Measurements from ENCODE around the gene FAM110A. TPM values are rescaled to one million over a fixed set of nuclear protein-coding genes. Genes with fewer than 3 reads are reported as not detected.

The FAM110A gene
- total RNA-seq, 2 donors from 2014 or later: 12.1 to 16.9 TPM

DNA sequence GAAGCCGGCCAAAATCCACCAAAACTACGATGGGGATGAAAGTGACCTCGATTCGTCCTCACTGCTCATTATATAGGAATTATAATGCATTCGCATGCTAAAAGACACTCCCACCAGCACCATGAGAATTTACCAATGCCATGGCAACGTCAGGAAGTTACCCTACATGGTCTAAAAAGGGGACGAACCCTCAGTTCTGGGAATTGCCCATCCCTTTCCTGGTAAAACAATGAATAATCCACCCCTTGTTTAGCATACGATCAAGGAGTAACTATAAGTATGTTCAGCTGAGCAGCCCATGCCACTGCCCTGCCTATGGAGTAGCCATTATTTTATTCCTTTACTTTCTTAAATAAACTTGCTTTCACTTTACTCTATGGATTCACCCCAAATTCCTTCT is 20.1 kb upstream of the FAM110A start:
- H3K4me3 Mint-ChIP-seq: no peak overlapping the region

DNA sequence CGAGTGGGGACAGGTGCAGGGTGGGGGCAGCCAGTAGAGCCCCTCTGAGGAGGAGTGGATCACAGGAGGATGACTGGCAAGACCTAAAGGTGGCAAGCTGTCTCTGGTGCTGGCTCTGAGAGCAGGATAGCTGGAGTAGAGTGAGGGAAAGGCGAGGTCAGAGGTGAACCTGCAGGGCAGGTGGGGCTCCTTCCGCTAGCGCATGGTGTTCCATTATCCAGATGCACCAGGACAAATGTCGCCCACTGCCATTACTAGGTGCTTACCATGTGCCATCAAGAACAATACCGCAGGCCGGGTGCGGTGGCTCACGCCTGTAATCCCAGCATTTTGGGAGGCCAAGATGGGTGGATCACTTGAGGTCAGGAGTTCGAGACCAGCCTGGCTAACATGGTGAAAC is 18.3 kb upstream of the FAM110A start:
- no peaks in the 10 kb centered on the region for H3K27me3 Mint-ChIP-seq (ENCODE audit: insufficient read depth)
- H3K36me3 Mint-ChIP-seq (ENCODE audit: low read depth): no peaks in the 10 kb centered on the region
- no peak overlapping the region for H3K4me3 Mint-ChIP-seq
- Histone ChIP-seq H3K27ac (ENCODE audit: low read depth, low read length) (no peak overlapping the region), H3K4me3 (ENCODE audit: low read length) (no peak overlapping the region), H3K27me3 (ENCODE audit: control insufficient read depth, insufficient read depth, low read length, poor library complexity, severe bottlenecking) (no peaks in the 10 kb centered on the region), H3K36me3 (ENCODE audit: control insufficient read depth, insufficient read depth, low read length) (no peaks in the 10 kb centered on the region), H3K4me1 (ENCODE audit: control insufficient read depth, insufficient read depth, low read length) (no peaks in the 10 kb centered on the region), H3K9me3 (ENCODE audit: control insufficient read depth, low read length) (peaks cover 8% of the 10 kb centered on the region), H3K9ac (ENCODE audit: extremely low read depth, low read length, poor library complexity, severe bottlenecking) (no peak overlapping the region)
- DNase-seq: no peak
- 93 to 94% methylated on average over 10 of the region's 10 CpGs for WGBS, 2 experiments (ENCODE audit: insufficient coverage in 1 of 2, insufficient read length in 1 of 2)
- H3K4me1 Mint-ChIP-seq: peaks cover 13% of the 10 kb centered on the region
- TF ChIP-seq, protein P1, sequence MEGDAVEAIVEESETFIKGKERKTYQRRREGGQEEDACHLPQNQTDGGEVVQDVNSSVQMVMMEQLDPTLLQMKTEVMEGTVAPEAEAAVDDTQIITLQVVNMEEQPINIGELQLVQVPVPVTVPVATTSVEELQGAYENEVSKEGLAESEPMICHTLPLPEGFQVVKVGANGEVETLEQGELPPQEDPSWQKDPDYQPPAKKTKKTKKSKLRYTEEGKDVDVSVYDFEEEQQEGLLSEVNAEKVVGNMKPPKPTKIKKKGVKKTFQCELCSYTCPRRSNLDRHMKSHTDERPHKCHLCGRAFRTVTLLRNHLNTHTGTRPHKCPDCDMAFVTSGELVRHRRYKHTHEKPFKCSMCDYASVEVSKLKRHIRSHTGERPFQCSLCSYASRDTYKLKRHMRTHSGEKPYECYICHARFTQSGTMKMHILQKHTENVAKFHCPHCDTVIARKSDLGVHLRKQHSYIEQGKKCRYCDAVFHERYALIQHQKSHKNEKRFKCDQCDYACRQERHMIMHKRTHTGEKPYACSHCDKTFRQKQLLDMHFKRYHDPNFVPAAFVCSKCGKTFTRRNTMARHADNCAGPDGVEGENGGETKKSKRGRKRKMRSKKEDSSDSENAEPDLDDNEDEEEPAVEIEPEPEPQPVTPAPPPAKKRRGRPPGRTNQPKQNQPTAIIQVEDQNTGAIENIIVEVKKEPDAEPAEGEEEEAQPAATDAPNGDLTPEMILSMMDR (conservative IDR thresholded peaks at IDR 0.05): no peak
- H3K27ac Mint-ChIP-seq: no peak overlapping the region
- H3K9me3 Mint-ChIP-seq: peaks cover 22% of the 10 kb centered on the region

More for the DNA sequence above, 20.1 kb upstream of the FAM110A start:
- Histone ChIP-seq H3K27me3 (ENCODE audit: control insufficient read depth, insufficient read depth, low read length, poor library complexity, severe bottlenecking) (no peaks in the 10 kb centered on the region), H3K4me3 (ENCODE audit: low read length) (no peak overlapping the region), H3K36me3 (ENCODE audit: control insufficient read depth, insufficient read depth, low read length) (no peaks in the 10 kb centered on the region), H3K9me3 (ENCODE audit: control insufficient read depth, low read length) (peaks cover 26% of the 10 kb centered on the region), H3K4me1 (ENCODE audit: control insufficient read depth, insufficient read depth, low read length) (no peaks in the 10 kb centered on the region), H3K27ac (ENCODE audit: low read depth, low read length) (no peak overlapping the region), H3K9ac (ENCODE audit: extremely low read depth, low read length, poor library complexity, severe bottlenecking) (no peak overlapping the region)
- Mint-ChIP-seq H3K27ac (no peak overlapping the region), H3K4me1 (peaks cover 13% of the 10 kb centered on the region), H3K27me3 (ENCODE audit: insufficient read depth) (no peaks in the 10 kb centered on the region), H3K9me3 (peaks cover 29% of the 10 kb centered on the region), H3K36me3 (ENCODE audit: low read depth) (no peaks in the 10 kb centered on the region)
- whole genome bisulfite sequencing, 2 experiments (ENCODE audit: insufficient coverage in 1 of 2, insufficient read length in 1 of 2): 84 to 87% methylated on average over 7 to 8 of the region's 8 CpGs
- TF ChIP-seq, protein P1 (conservative IDR thresholded peaks at IDR 0.05): no peak
- no peak for DNase-seq

DNA sequence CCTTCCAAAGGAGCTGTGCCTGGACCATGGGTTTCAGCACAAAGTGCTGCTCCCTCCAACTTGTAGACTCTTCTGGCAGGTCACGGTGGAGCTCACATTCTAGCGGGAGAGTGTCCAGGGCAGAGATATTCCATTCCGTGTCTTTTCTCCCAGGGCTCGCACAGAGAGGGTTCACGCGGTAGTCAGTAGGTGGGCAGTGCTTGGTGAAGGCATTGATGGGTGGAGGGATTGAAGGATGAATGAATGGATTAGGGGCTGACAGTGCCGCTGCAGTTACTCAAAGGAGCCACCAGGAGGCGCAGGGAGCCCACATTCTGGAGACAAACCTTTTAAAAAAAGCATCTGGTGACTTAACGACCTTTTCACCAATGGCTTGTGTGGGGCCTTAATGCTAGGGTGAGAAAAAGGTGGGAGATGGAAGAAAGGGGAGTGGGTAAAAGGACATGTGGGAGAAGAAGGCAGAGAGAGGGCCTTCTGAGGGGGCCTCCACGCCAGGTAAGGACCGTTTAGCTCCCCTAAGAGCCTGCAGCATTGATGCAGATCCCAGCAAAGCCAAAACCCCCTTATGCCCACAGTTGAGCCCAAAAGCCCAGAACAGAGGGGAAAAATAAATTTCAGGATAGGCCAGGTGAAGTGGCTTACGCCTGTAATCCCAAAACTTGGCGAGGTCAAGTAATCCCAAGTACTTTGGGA is 17.5 kb upstream of the FAM110A start:
- TF ChIP-seq, protein P1 (conservative IDR thresholded peaks at IDR 0.05): peak; percentile 97
- Histone ChIP-seq H3K4me3 (ENCODE audit: low read length) (no peak overlapping the region), H3K9me3 (ENCODE audit: control insufficient read depth, low read length) (peaks cover under 1% of the 10 kb centered on the region), H3K9ac (ENCODE audit: extremely low read depth, low read length, poor library complexity, severe bottlenecking) (no peak overlapping the region), H3K36me3 (ENCODE audit: control insufficient read depth, insufficient read depth, low read length) (no peaks in the 10 kb centered on the region), H3K27ac (ENCODE audit: low read depth, low read length) (no peak overlapping the region), H3K27me3 (ENCODE audit: control insufficient read depth, insufficient read depth, low read length, poor library complexity, severe bottlenecking) (no peaks in the 10 kb centered on the region), H3K4me1 (ENCODE audit: control insufficient read depth, insufficient read depth, low read length) (no peaks in the 10 kb centered on the region)
- Mint-ChIP-seq H3K4me1 (peaks cover 13% of the 10 kb centered on the region), H3K9me3 (peaks cover 14% of the 10 kb centered on the region), H3K36me3 (ENCODE audit: low read depth) (no peaks in the 10 kb centered on the region), H3K27ac (no peak overlapping the region), H3K27me3 (ENCODE audit: insufficient read depth) (no peaks in the 10 kb centered on the region), H3K4me3 (no peak overlapping the region)
- DNase-seq: peak; percentile 90
- WGBS, 2 experiments (ENCODE audit: insufficient coverage in 1 of 2, insufficient read length in 1 of 2): 28 to 35% methylated on average over 5 to 13 of the region's 13 CpGs

Measured in endodermal cell (in vitro differentiated cells).